Ovary (tissue), 9 donors: Measurements from ENCODE around the gene PWP2. TPM values are rescaled to one million over a fixed set of nuclear protein-coding genes. Genes with fewer than 3 reads are reported as not detected.

Experiments used
- DNase-seq, 5 donors: peaks; one replicate each; pipeline ENCODE4 v3.0.0-alpha.2; 2019 to 2020
- H3K27ac ChIP-seq, 2 donors: fragments of 200-600 bp; one replicate each; pipeline versions ENCODE4 v1.5.1 to v1.8.0; 2019 to 2022
- H3K27me3 ChIP-seq: fragments of 200-600 bp; one replicate; pipeline ENCODE4 v1.8.0; 2022
- H3K36me3 ChIP-seq: fragments of 200-600 bp; sonication (generic); one replicate; pipeline ENCODE4 v1.5.1; 2019
- H3K4me1 ChIP-seq: one replicate; pipeline ENCODE4 v1.8.1; 2013; ENCODE audit warnings: mild to moderate bottlenecking, moderate library complexity; ENCODE audit not compliant: insufficient read depth
- H3K4me3 ChIP-seq: fragments of 200-600 bp; sonication (generic); one replicate; pipeline ENCODE4 v1.5.1; 2017
- H3K9me3 ChIP-seq, 2 donors: fragments of 200-600 bp in 1 of 2; sonication (generic) in 1 of 2; one replicate each; pipeline versions ENCODE4 v1.5.1 to v1.8.1; 2013 to 2019; ENCODE audit warnings: mild to moderate bottlenecking in 1 of 2, moderate library complexity in 1 of 2
- EP300 ChIP-seq: sonication (generic); formaldehyde crosslinking; IDR thresholded peaks from one replicate; pipeline ENCODE4 v1.6.1; 2017; ENCODE audit warnings: antibody characterized with exemption
- POLR2A ChIP-seq: fragments of 450-650 bp; IDR thresholded peaks from one replicate; pipeline ENCODE4 v1.6.1; 2017; ENCODE audit warnings: antibody characterized with exemption, mild to moderate bottlenecking, moderate library complexity
- WGBS, 3 donors: extraction: QIAGEN DNeasy Blood & Tissue Kit in 1 of 3; methylation state at CpG; one replicate each; pipeline versions ENCODE4 v1.1.5 to v1.1.7; 2013 to 2017; 5-methylcytosine and 5-hydroxymethylcytosine counted together
- intact Hi-C, 4 donors: fragments of 100-400 bp; cut with DNase I; formaldehyde crosslinking; loops; one replicate each; pipeline versions ENCODE4 v1.11.0 to v1.15.1; 2022 to 2023
- polyA plus RNA-seq, 2 donors: library from polyadenylated mRNA; stranded (reverse); fragments of 200-250 nt in 1 of 2; fragments of 350-450 nt in 1 of 2; fragmentation: Illumina TruSeq in 1 of 2; extraction: RNeasy Lipid Tissue Mini Kit (QIAGEN cat#74804) in 1 of 2; gene quantifications; one replicate each; pipeline ENCODE4 v1.2.3, GENCODE V29; 2013 to 2014
- total RNA-seq, 7 donors: library from RNA; depleted of rRNA in 2 of 7; stranded (reverse); fragments of >200 nt in 2 of 7; fragmentation: NEBNext Ultra II Directional in 3 of 7; extraction: Animal tissue kit (Norgen Biotek cat#: 25700) in 3 of 7; gene quantifications; one replicate each; pipeline versions ENCODE4 v1.1.0 to v1.2.4, GENCODE V29; 2016 to 2023
- TF ChIP-seq, protein P1 (sequence below), 3 donors: fragments of 450-650 bp in 2 of 3; fragments of 200-600 bp in 1 of 3; IDR thresholded peaks; one replicate each; pipeline versions ENCODE4 v1.5.1 to v1.8.0; 2016 to 2022; ENCODE audit warnings: antibody characterized with exemption in 3 of 3, mild to moderate bottlenecking in 1 of 3
- donor health status: DM: no; HTN: no; CAD: no; lungs with moderate emphysema.
- donor health status: DM: no; HTN: no; CAD: no.
- donor health status: Bipolar disorder and iron deficiency.
- donor health status: DM: yes; HTN: yes; CAD: no.
- donor health status: DM: no; HTN: no; CAD: no.
- donor health status: DM: yes; HTN: yes; CAD: no.

PWP2 gene
- total and polyA plus RNA-seq, 9 donors: 1.2 to 9.3 (median 4.3) TPM

DNA sequence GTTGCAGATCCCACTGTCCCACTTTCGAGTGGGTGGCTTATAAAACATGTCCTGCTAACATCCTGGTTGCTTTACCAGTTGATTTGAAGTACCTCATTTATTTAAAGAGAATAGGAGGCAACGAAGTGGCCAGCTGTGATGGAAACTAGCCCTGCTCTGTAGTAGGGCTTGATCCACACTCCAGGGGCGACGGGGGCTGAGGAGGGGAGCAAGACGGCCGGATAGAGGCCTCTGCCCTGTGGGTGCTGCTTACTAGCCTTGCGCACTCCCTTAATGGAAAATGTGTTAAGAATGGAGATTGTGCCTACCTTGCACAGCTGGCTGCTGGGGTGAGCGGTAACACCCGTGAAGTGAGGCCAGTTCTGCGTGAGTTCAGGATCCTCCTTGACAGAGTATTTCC, 41.1 kb upstream of the PWP2 start:
- Histone ChIP-seq H3K36me3 (no peaks in the 10 kb centered on the region), H3K27ac (no peak overlapping the region)

DNA sequence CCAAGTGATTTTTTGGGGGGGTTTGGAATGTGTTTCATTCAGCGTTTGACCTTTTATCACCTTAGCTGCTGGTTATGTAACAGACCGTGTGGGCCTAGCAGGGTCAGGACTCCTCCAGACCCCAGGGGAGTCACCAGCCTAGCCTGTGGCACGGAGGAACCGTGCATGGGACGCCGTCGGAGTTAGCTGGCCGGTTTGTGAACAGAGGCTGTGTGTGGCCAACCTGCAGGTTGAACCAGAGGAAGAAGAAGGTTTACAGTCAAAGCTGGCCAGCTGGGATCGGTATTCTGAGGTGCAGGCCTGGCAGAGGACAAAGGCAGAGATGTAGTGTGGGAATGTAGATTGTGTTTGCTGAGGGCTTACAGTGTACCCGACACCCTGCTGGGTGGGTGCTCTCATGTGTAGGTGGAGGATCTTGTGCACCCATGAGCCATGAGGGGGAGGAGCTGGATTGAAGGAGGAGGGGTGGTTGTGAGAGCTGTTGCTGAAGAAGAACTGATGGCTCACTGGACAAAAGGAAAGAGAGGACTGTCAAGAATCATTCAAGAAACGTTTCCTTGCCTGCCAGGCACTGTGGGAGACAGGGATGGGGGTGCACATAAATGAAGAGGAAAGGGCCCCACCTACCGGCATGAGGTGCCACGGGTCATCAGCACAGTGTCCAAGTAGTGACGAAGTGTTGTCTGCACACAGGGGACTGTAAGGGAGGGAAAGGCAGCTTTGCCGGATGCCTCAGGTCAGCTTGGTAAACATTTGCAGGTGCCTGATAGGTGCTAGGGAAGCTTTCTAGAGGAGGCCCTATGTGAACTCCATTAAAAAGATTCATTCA, 40.0 kb upstream of the PWP2 start:
- Histone ChIP-seq H3K4me1 (no peaks in the 10 kb centered on the region), H3K4me3 (no peak overlapping the region), H3K27me3 (no peaks in the 10 kb centered on the region), H3K27ac (no peak overlapping the region), H3K36me3 (no peaks in the 10 kb centered on the region), H3K9me3 (no peaks in the 10 kb centered on the region)
- DNase-seq: no peak
- TF ChIP-seq EP300 (no peak), POLR2A (no peak)
- TF ChIP-seq, protein P1, sequence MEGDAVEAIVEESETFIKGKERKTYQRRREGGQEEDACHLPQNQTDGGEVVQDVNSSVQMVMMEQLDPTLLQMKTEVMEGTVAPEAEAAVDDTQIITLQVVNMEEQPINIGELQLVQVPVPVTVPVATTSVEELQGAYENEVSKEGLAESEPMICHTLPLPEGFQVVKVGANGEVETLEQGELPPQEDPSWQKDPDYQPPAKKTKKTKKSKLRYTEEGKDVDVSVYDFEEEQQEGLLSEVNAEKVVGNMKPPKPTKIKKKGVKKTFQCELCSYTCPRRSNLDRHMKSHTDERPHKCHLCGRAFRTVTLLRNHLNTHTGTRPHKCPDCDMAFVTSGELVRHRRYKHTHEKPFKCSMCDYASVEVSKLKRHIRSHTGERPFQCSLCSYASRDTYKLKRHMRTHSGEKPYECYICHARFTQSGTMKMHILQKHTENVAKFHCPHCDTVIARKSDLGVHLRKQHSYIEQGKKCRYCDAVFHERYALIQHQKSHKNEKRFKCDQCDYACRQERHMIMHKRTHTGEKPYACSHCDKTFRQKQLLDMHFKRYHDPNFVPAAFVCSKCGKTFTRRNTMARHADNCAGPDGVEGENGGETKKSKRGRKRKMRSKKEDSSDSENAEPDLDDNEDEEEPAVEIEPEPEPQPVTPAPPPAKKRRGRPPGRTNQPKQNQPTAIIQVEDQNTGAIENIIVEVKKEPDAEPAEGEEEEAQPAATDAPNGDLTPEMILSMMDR (IDR thresholded peaks at IDR 0.05): no peak
- intact Hi-C loops: no loop called here
- 79 to 85% (median 82%) methylated on average over 15 of the region's 15 CpGs for WGBS, 3 donors

More for the DNA sequence above, 41.1 kb upstream of the PWP2 start:
- no peaks in the 10 kb centered on the region for H3K9me3 ChIP-seq
- H3K4me1 ChIP-seq: no peaks in the 10 kb centered on the region
- no peak overlapping the region for H3K4me3 ChIP-seq
- WGBS, 3 donors: 93 to 94% (median 93%) methylated on average over 10 of the region's 10 CpGs
- TF ChIP-seq POLR2A (no peak), EP300 (no peak)
- TF ChIP-seq, protein P1 (IDR thresholded peaks at IDR 0.05): no peak
- no peak for DNase-seq
- intact Hi-C loops: no loop called here
- no peaks in the 10 kb centered on the region for H3K27me3 ChIP-seq

DNA sequence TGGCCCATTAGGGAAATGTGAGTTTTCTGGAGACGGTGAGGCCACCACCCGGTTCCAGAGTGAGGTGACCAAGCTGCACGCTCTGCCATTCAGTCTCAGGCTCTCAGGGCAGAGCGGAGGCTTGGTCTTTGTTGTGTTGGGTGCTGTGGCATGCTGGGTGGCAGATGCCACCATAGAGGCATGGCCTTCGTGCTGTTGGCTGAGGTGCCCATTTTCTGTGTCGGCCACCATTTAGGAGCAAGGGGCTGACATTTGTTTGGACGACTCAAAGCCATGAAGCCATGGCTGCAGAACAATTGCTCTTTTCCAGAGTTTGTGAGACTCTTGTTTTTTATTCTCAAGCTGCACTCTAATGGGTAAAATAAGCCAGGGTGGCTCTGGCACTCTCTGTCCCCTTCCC, 36.8 kb upstream of the PWP2 start:
- Histone ChIP-seq H3K4me1 (no peaks in the 10 kb centered on the region), H3K4me3 (no peak overlapping the region), H3K27ac (no peak overlapping the region), H3K36me3 (no peaks in the 10 kb centered on the region), H3K9me3 (no peaks in the 10 kb centered on the region), H3K27me3 (no peaks in the 10 kb centered on the region)
- 94 to 96% (median 95%) methylated on average over 7 of the region's 7 CpGs for WGBS, 3 donors
- TF ChIP-seq POLR2A: no peak
- TF ChIP-seq, protein P1 (IDR thresholded peaks at IDR 0.05): no peak
- TF ChIP-seq EP300: no peak
- DNase-seq: no peak
- intact Hi-C loops: no loop called here

DNA sequence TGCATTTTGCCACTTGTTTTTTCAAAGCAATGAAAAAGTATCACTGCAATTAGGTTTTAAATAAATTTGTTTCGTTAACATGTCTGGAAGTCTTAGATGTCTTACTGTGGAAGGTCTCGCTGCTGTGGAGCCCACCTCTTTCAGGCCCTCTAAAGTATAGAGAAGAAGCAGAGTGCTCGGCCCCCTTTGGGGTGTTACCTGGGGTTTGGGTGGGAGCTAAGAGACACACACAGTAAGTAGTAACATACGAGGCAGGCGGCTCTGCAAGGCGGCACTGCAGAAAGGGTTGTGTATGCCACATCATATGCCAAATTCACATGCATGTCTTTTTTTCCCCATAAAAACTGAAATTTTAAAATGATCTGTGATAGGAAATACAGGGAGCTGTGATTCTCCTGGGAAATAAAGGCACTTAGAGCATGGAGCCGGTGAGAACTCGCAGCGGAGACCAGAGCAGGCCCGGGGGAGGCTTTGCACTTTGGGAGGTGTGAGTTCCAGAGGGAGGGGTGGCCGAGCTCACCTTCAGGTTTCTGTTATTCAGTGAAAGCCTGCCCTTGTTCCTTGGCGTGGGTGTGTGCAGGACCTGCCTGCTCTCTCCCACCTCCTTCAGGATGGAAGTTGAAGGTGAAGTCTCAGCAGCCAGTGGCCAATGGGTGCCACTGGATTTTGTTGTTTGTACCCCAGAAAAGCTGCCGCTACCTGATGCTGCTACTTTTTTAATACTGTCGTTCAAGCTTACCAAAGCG, 35.7 kb upstream of the PWP2 start:
- no peak for DNase-seq
- WGBS, 3 donors: 82 to 88% (median 86%) methylated on average over 15 of the region's 15 CpGs
- H3K9me3 ChIP-seq: no peaks in the 10 kb centered on the region
- H3K36me3 ChIP-seq: no peaks in the 10 kb centered on the region
- intact Hi-C loops: no loop called here
- no peaks in the 10 kb centered on the region for H3K27me3 ChIP-seq
- H3K4me3 ChIP-seq: no peak overlapping the region
- H3K4me1 ChIP-seq: no peaks in the 10 kb centered on the region
- H3K27ac ChIP-seq: no peak overlapping the region
- TF ChIP-seq POLR2A: no peak

DNA sequence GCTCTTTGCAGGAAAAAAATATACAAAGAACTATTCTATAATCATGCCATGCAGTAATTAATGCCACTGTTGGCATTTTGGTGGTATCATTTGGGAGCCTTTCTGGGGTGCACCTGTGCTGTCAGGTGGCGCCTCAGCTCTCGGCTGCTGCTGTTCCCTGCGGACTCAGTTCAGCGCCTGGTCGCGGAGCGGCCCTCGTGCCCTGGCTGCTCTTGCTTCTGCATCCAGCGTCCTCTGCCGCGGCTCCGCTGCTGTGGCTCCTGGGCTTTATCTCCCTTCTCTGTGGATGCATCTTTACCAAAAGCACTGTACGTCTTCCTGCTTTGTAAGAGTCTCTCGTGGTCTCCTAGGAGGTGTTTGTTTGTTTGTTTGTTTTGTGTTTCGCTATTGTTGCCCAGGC, 35.1 kb upstream of the PWP2 start:
- H3K4me3 ChIP-seq: no peak overlapping the region
- TF ChIP-seq POLR2A: no peak
- TF ChIP-seq, protein P1 (IDR thresholded peaks at IDR 0.05): no peak
- TF ChIP-seq EP300: no peak
- DNase-seq: no peak
- intact Hi-C loops: no loop called here
- no peaks in the 10 kb centered on the region for H3K36me3 ChIP-seq
- no peak overlapping the region for H3K27ac ChIP-seq
- WGBS, 3 donors: 93 to 95% (median 94%) methylated on average over 15 of the region's 15 CpGs
- no peaks in the 10 kb centered on the region for H3K9me3 ChIP-seq
- H3K4me1 ChIP-seq: no peaks in the 10 kb centered on the region
- H3K27me3 ChIP-seq: no peaks in the 10 kb centered on the region
